Measurements from ENCODE around the gene GRID1.

GRID1 gene

DNA sequence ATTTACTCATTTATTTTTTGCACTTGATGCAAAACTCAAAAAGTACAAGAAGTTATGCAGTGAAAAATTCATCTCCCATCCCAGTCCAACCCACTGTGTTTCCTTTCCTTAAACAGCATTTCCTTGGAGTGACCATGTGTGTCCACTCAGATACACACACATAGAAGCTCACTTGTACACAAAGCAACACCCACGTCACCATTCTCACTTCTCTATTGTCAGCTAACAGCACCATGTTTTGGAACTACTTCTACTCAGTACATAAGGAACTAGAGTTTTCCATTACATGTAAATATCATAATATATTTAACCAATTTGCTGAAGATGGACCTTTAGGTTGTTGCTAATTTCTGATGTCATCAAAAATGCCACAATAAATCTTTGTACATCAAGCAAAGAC lies 167.6 kb downstream of the GRID1 start:
- no peak for DNase-seq (ENCODE audit: low read depth)
- TF ChIP-seq, protein P1, sequence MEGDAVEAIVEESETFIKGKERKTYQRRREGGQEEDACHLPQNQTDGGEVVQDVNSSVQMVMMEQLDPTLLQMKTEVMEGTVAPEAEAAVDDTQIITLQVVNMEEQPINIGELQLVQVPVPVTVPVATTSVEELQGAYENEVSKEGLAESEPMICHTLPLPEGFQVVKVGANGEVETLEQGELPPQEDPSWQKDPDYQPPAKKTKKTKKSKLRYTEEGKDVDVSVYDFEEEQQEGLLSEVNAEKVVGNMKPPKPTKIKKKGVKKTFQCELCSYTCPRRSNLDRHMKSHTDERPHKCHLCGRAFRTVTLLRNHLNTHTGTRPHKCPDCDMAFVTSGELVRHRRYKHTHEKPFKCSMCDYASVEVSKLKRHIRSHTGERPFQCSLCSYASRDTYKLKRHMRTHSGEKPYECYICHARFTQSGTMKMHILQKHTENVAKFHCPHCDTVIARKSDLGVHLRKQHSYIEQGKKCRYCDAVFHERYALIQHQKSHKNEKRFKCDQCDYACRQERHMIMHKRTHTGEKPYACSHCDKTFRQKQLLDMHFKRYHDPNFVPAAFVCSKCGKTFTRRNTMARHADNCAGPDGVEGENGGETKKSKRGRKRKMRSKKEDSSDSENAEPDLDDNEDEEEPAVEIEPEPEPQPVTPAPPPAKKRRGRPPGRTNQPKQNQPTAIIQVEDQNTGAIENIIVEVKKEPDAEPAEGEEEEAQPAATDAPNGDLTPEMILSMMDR (IDR thresholded peaks at IDR 0.05; ENCODE audit: low read length, missing control alignments) = no peak
- H3K4me3 ChIP-seq (replicated peaks; ENCODE audit: low read depth, low read length) = no peak overlapping the region

DNA sequence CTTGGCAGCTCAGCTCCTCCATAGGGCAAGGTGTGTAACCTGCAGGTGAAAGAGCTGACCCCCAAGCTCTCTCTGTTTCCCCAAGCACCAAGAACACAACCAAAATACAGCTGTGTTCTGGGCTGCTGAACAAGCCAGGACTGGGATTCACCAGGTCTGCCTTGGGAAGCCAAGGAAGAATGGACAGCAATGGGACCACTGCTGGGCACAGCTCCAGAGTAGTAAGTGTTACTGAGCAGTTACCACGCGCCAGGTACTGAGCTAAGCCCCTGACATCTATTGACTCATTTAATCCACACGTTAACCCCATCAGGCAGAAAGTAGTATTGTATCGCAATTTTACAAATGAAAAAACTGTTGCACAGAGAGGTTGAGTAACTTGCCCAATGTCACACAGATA lies 168.3 kb downstream of the GRID1 start:
- DNase-seq (ENCODE audit: low read depth) = no peak
- TF ChIP-seq, protein P1 (IDR thresholded peaks at IDR 0.05; ENCODE audit: low read length, missing control alignments) = no peak
- no peak overlapping the region for H3K4me3 ChIP-seq (replicated peaks; ENCODE audit: low read depth, low read length)

DNA sequence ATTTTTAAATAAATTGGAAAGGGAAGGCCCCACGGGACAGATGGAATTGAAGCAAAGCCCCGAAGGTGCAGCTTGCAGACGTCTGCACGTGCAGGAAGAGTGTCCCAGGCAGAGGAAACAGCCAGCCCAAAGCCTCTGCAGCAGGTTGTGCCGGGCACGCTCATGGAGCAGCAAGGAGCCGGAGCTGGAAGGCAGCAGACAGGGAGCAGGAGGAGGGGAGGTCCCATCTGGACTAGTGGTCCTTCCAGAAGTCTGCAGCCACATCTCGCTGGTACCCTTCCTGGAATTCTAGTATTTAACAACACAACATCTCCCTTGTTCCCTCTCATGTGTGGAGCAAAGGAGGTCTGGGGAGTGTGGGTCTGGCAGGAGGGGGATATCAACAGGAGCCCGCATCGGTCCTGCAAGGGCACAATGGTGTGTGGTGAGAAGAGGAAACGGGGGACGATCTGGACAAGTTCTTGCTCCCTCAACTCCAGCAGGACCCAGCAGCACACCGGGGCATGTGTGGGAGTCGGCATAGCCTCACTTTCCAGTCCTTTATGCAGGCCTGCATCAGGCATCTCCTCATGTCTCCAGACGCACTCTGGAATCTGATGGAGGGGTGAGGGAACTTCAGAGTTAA lies 169.3 kb downstream of the GRID1 start:
- no peak overlapping the region for H3K4me3 ChIP-seq (replicated peaks; ENCODE audit: low read depth, low read length)
- TF ChIP-seq, protein P1 (IDR thresholded peaks at IDR 0.05; ENCODE audit: low read length, missing control alignments) = no peak
- DNase-seq (ENCODE audit: low read depth) = no peak

DNA sequence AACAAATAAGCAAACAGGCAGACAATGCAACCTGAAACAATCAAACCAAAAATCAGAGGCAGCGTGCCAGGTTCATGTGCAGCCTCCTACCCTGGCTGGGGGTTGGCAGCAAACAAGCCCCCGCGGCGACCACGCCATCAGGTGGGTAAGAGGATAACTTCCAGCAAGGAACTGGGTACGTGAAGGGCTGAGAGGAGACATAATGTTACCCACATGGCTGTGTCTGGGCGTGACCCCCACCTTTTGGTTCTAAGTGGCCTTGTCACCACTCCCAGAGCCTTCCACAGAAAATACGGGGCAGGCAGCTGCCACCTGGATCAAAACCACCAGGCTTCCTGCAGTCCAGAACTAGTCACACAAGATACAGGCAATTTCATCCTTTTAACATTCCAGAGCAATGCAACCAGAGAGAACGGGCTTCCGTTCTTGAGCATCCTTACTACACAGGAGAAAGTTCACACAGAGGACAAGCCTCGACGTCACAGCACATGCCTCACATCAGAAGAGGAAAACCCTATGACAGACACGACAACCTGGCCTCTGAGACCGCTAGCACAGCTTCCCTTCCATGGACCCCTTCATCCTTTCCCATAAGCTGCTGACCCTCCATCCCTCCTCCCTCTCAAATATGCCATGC lies 171.0 kb downstream of the GRID1 start:
- DNase-seq (ENCODE audit: low read depth) = no peak
- no peak overlapping the region for H3K4me3 ChIP-seq (replicated peaks; ENCODE audit: low read depth, low read length)
- TF ChIP-seq, protein P1 (IDR thresholded peaks at IDR 0.05; ENCODE audit: low read length, missing control alignments) = no peak

DNA sequence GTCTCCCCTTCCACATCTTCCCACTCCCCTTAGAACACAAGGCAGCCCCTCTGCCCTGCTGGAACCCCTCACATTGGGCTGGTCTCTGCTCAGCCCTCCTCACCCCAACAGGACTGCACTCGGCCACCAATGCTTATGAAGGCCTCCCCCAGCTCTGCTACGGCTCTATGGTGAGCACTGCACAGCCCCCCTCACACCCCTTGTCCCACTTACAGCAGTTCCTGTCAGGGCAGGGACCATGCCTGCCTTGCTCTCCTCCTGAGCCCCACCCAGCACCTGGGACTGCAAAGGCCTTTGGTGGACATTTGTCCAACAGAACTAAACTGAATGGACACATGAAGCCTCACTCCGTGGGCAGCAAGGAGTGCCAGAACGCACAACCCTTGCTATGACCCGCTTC lies 171.9 kb downstream of the GRID1 start:
- TF ChIP-seq, protein P1 (IDR thresholded peaks at IDR 0.05; ENCODE audit: low read length, missing control alignments) = no peak
- no peak for DNase-seq (ENCODE audit: low read depth)
- H3K4me3 ChIP-seq (replicated peaks; ENCODE audit: low read depth, low read length) = no peak overlapping the region

DNA sequence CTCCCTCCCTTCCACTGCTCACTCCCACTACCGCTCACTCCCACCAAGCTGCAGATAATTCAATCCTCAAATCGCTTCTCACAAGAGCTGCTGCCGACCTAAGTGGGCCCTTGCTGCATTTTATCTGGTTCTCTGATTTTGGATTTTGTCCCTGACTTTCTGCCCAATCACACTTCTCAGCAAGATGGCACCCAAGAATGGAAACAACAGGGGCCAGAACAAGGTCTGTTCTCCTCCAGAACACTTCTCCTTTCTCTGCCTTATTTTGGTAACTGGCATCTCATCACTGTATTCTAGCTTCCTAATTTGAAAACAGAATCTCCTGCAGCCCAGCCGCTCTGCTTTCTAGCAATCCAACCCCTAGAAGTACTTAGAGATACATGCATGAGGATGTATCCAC lies 172.8 kb downstream of the GRID1 start:
- H3K4me3 ChIP-seq (replicated peaks; ENCODE audit: low read depth, low read length) = no peak overlapping the region
- no peak for DNase-seq (ENCODE audit: low read depth)
- TF ChIP-seq, protein P1 (IDR thresholded peaks at IDR 0.05; ENCODE audit: low read length, missing control alignments) = no peak

DNA sequence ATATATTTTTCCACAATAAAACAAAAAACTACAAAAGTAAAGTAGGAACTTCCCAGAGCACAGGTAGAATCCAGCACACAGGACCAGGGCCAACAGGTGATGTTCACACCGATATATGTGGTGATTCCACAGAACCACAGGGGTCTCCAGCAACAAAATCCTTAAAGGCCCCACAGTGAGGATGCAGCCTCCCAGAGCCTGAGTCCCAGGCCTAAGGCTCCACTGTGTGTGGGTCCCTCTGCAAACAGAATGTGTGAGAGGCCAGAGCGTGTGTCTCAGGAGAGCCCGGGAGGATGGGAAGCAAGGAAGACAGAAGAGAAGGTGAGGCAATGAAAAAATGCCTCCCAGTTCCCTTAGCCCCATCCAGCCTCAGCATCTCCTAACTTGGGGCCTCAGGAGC lies 173.9 kb downstream of the GRID1 start:
- no peak for DNase-seq (ENCODE audit: low read depth)
- TF ChIP-seq, protein P1 (IDR thresholded peaks at IDR 0.05; ENCODE audit: low read length, missing control alignments) = no peak
- H3K4me3 ChIP-seq (replicated peaks; ENCODE audit: low read depth, low read length) = no peak overlapping the region

Measured in fibroblast of pulmonary artery (primary cell).